HG03196 (cell line): ENCODE results near the gene CCSAP.
"Not testable (repeated sequence)": the region's sequence is repeated elsewhere in the genome, so short reads cannot be mapped to it uniquely, and the experiment has no call there.

Experiments
- ATAC-seq: cut with Tn5 transposase; IDR thresholded peaks from one replicate; pipeline ENCODE4 v1.9.1; 2021; ENCODE audit not compliant: unreplicated experiment

The CCSAP gene

GRCh38 chr1:229342656-229343569 lies at the start of gene CCSAP:
CCSAP (minus strand) TSS chr1:229343047; CDS start chr1:229342465, 582 bp downstream.
- peak; percentile 36 for ATAC-seq

GRCh38 chr1:229390130-229390529 lies 47.3 kb upstream of the CCSAP start:
- ATAC-seq = no peak

GRCh38 chr1:229388897-229389580 lies 46.2 kb upstream of the CCSAP start:
- ATAC-seq = no peak

GRCh38 chr1:229385853-229386456 lies 43.1 kb upstream of the CCSAP start:
- no peak for ATAC-seq

GRCh38 chr1:229384822-229385221 lies 42.0 kb upstream of the CCSAP start:
- no peak for ATAC-seq

GRCh38 chr1:229383961-229384360 lies 41.1 kb upstream of the CCSAP start:
- no peak for ATAC-seq

GRCh38 chr1:229383188-229383587 lies 40.3 kb upstream of the CCSAP start:
- ATAC-seq = no peak

GRCh38 chr1:229381234-229381633 lies 38.4 kb upstream of the CCSAP start:
- no peak for ATAC-seq

GRCh38 chr1:229380536-229381160 lies 37.8 kb upstream of the CCSAP start:
- no peak for ATAC-seq

GRCh38 chr1:229379846-229380245 lies 37.0 kb upstream of the CCSAP start:
- no peak for ATAC-seq

- ATAC-seq = no peak
Measured at GRCh38 chr1:229378586-229379367, 35.9 kb upstream of the CCSAP start.

- not testable (repeated sequence) for ATAC-seq
Measured at GRCh38 chr1:229378035-229378434, 35.2 kb upstream of the CCSAP start.

GRCh38 chr1:229377429-229377828 lies 34.6 kb upstream of the CCSAP start:
- no peak for ATAC-seq

GRCh38 chr1:229376521-229376920 lies 33.7 kb upstream of the CCSAP start:
- ATAC-seq = no peak

GRCh38 chr1:229374485-229374884 lies 31.6 kb upstream of the CCSAP start:
- ATAC-seq = no peak

- ATAC-seq = no peak
Measured at GRCh38 chr1:229373395-229373794, 30.5 kb upstream of the CCSAP start.

GRCh38 chr1:229372251-229372650 lies 29.4 kb upstream of the CCSAP start:
- no peak for ATAC-seq

GRCh38 chr1:229371624-229372023 lies 28.8 kb upstream of the CCSAP start:
- no peak for ATAC-seq

GRCh38 chr1:229370601-229371021 lies 27.8 kb upstream of the CCSAP start:
- peak; percentile 36 for ATAC-seq

- ATAC-seq = peak; percentile 76
Measured at GRCh38 chr1:229368347-229368746, 25.5 kb upstream of the CCSAP start.
